ENCODE measurements around the gene BLOC1S1. TPM values are rescaled to one million over a fixed set of nuclear protein-coding genes. Genes with fewer than 3 reads are reported as not detected.

BLOC1S1 gene
- total and polyA plus RNA-seq, 9 of the 15 experiments (the other 6 are each of a cell fraction or from before 2014, with no cell fraction given): 75.2 to 161 (median 98.8) TPM

DNA sequence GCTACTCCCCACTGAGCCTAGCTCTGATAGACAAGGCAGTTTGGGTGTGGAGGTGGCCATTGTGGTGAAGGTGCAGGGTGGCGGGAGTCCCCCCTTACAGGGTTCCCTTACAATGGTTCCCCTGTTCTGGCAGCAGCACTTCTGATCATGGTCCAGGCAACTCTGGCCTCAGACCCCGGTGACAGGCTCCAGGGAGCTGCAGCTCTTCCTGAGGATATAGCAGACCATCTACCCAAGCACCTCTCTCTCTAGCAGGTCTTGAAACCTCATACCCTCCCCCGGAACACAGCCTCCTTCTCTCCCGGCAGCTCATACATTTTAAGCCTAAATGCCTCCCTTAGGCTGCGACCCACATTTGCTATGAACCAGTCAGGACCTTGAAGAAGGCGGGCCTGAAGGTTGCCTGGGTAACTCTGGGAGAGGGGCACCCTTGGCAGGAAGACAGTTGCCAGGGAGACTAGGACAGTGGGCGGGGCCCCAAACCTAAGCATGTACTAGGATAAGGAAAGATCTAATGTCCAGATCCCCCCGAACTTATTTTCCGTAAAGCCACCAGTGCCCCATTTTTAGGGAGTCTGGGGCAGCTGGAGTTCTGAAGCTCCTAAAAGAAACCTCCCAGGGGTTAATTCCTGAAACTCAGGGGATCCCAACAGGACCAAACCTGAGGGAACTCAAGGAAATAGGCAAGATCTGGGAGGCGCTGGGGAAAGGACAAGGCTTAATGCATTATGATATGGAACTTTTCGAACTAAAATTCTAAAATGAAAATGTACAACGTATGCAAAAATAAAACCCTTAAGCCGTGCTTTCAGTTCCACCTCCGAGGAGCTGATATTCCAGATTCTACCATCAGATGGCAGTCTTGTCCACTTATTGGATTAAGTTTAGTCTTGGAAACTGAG, 22.5 kb downstream of the BLOC1S1 start (continued):
- TF ChIP-seq, protein P1, sequence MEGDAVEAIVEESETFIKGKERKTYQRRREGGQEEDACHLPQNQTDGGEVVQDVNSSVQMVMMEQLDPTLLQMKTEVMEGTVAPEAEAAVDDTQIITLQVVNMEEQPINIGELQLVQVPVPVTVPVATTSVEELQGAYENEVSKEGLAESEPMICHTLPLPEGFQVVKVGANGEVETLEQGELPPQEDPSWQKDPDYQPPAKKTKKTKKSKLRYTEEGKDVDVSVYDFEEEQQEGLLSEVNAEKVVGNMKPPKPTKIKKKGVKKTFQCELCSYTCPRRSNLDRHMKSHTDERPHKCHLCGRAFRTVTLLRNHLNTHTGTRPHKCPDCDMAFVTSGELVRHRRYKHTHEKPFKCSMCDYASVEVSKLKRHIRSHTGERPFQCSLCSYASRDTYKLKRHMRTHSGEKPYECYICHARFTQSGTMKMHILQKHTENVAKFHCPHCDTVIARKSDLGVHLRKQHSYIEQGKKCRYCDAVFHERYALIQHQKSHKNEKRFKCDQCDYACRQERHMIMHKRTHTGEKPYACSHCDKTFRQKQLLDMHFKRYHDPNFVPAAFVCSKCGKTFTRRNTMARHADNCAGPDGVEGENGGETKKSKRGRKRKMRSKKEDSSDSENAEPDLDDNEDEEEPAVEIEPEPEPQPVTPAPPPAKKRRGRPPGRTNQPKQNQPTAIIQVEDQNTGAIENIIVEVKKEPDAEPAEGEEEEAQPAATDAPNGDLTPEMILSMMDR (IDR thresholded peaks at IDR 0.05 in 2 of 3, conservative IDR thresholded peaks at IDR 0.05 in 1 of 3; ENCODE audit: insufficient read depth in 2 of 3, low read depth in 1 of 3, low read length in 3 of 3): peak; percentile 66 to 91 (median 85)
- no peak for TF ChIP-seq ZNF140 (CRISPR knock-in tag; IDR thresholded peaks at IDR 0.05)
- peak; percentile 68; the same call in 1 of the 2 replicates for TF ChIP-seq SMC3 (conservative IDR thresholded peaks at IDR 0.05; ENCODE audit: insufficient read depth, low read depth, low read length)
- TF ChIP-seq, protein P2, sequence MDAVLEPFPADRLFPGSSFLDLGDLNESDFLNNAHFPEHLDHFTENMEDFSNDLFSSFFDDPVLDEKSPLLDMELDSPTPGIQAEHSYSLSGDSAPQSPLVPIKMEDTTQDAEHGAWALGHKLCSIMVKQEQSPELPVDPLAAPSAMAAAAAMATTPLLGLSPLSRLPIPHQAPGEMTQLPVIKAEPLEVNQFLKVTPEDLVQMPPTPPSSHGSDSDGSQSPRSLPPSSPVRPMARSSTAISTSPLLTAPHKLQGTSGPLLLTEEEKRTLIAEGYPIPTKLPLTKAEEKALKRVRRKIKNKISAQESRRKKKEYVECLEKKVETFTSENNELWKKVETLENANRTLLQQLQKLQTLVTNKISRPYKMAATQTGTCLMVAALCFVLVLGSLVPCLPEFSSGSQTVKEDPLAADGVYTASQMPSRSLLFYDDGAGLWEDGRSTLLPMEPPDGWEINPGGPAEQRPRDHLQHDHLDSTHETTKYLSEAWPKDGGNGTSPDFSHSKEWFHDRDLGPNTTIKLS (IDR thresholded peaks at IDR 0.05; ENCODE audit: borderline replicate concordance, low read depth): no peak
- TF ChIP-seq FOXJ2 (tag; IDR thresholded peaks at IDR 0.05): no peak
- no peak for TF ChIP-seq ESRRB (CRISPR knock-in tag; IDR thresholded peaks at IDR 0.05; ENCODE audit: borderline replicate concordance)
- no peak for TF ChIP-seq ZNF217 (CRISPR knock-in tag; IDR thresholded peaks at IDR 0.05)
- no peak for TF ChIP-seq ZNF384 (IDR thresholded peaks at IDR 0.05; ENCODE audit: low read depth, low read length)
- no peak for TF ChIP-seq ESRRA (IDR thresholded peaks at IDR 0.05; ENCODE audit: borderline replicate concordance, low read depth)
- TF ChIP-seq SIN3B (IDR thresholded peaks at IDR 0.05; ENCODE audit: low read depth): 0 out of 2 replicates have a peak, but pooled peaks have one; percentile 26
- TF ChIP-seq, protein P3, sequence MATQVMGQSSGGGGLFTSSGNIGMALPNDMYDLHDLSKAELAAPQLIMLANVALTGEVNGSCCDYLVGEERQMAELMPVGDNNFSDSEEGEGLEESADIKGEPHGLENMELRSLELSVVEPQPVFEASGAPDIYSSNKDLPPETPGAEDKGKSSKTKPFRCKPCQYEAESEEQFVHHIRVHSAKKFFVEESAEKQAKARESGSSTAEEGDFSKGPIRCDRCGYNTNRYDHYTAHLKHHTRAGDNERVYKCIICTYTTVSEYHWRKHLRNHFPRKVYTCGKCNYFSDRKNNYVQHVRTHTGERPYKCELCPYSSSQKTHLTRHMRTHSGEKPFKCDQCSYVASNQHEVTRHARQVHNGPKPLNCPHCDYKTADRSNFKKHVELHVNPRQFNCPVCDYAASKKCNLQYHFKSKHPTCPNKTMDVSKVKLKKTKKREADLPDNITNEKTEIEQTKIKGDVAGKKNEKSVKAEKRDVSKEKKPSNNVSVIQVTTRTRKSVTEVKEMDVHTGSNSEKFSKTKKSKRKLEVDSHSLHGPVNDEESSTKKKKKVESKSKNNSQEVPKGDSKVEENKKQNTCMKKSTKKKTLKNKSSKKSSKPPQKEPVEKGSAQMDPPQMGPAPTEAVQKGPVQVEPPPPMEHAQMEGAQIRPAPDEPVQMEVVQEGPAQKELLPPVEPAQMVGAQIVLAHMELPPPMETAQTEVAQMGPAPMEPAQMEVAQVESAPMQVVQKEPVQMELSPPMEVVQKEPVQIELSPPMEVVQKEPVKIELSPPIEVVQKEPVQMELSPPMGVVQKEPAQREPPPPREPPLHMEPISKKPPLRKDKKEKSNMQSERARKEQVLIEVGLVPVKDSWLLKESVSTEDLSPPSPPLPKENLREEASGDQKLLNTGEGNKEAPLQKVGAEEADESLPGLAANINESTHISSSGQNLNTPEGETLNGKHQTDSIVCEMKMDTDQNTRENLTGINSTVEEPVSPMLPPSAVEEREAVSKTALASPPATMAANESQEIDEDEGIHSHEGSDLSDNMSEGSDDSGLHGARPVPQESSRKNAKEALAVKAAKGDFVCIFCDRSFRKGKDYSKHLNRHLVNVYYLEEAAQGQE (IDR thresholded peaks at IDR 0.05; ENCODE audit: borderline replicate concordance): peak; percentile 80; the same call in 1 of the 2 replicates
- TF ChIP-seq, protein P3 (CRISPR knock-in tag; IDR thresholded peaks at IDR 0.05; ENCODE audit: low read depth): no peak
- no peak for TF ChIP-seq NFIX (CRISPR knock-in tag; IDR thresholded peaks at IDR 0.05; ENCODE audit: low read depth)
- 0 out of 4 replicates have a peak, but pooled peaks of 1 of the 2 experiments have one; percentile 39 for TF ChIP-seq ARNT (IDR thresholded peaks at IDR 0.05)
- TF ChIP-seq MAFG (tag; conservative IDR thresholded peaks at IDR 0.05): peak; percentile 91
- TF ChIP-seq RFX1 (IDR thresholded peaks at IDR 0.05): peak; percentile 95
